Parathyroid adenoma (tissue), 2 donors: ENCODE measurements around the gene TGM5.

ENCODE experiments used
- H2AFZ ChIP-seq: fragments of 300-600 bp; sonication (generic); one replicate; pipeline ENCODE4 v1.7.0; 2017; ENCODE audit warnings: antibody characterized with exemption, mild to moderate bottlenecking
- H3K27ac ChIP-seq: fragments of 300-600 bp; sonication (generic); one replicate; pipeline ENCODE4 v1.7.0; 2017
- H3K27me3 ChIP-seq: fragments of 300-600 bp; sonication (generic); one replicate; pipeline ENCODE4 v1.7.0; 2017; ENCODE audit warnings: low read length; ENCODE audit not compliant: control insufficient read depth, insufficient read depth
- H3K36me3 ChIP-seq: fragments of 300-600 bp; sonication (generic); one replicate; pipeline ENCODE4 v1.7.0; 2017; ENCODE audit warnings: low read length; ENCODE audit not compliant: control insufficient read depth, insufficient read depth
- H3K4me1 ChIP-seq: fragments of 300-600 bp; sonication (generic); one replicate; pipeline ENCODE4 v1.7.0; 2017; ENCODE audit warnings: control low read depth
- H3K4me2 ChIP-seq: fragments of 300-600 bp; sonication (generic); one replicate; pipeline ENCODE4 v1.7.0; 2017; ENCODE audit warnings: low read length
- H3K4me3 ChIP-seq: fragments of 300-600 bp; sonication (generic); one replicate; pipeline ENCODE4 v1.7.0; 2017; ENCODE audit warnings: low read depth, low read length
- H3K79me2 ChIP-seq: fragments of 300-600 bp; sonication (generic); one replicate; pipeline ENCODE4 v1.7.0; 2017; ENCODE audit warnings: control low read depth
- H3K9ac ChIP-seq: fragments of 300-600 bp; sonication (generic); one replicate; pipeline ENCODE4 v1.7.0; 2017; ENCODE audit warnings: mild to moderate bottlenecking
- H3K9me3 ChIP-seq: fragments of 300-600 bp; sonication (generic); one replicate; pipeline ENCODE4 v1.7.0; 2017; ENCODE audit warnings: low read length; ENCODE audit not compliant: control insufficient read depth
- TF ChIP-seq, protein P1 (sequence below): fragments of 300-600 bp; sonication (generic); IDR thresholded peaks from one replicate; pipeline ENCODE4 v1.7.0; 2017; ENCODE audit warnings: antibody characterized with exemption, mild to moderate bottlenecking
- donor health status: primary hyperparathyroidism.

TGM5 gene

GRCh38 chr15:43250785-43251184 lies 15.9 kb downstream of the TGM5 start:
- TF ChIP-seq, protein P1, sequence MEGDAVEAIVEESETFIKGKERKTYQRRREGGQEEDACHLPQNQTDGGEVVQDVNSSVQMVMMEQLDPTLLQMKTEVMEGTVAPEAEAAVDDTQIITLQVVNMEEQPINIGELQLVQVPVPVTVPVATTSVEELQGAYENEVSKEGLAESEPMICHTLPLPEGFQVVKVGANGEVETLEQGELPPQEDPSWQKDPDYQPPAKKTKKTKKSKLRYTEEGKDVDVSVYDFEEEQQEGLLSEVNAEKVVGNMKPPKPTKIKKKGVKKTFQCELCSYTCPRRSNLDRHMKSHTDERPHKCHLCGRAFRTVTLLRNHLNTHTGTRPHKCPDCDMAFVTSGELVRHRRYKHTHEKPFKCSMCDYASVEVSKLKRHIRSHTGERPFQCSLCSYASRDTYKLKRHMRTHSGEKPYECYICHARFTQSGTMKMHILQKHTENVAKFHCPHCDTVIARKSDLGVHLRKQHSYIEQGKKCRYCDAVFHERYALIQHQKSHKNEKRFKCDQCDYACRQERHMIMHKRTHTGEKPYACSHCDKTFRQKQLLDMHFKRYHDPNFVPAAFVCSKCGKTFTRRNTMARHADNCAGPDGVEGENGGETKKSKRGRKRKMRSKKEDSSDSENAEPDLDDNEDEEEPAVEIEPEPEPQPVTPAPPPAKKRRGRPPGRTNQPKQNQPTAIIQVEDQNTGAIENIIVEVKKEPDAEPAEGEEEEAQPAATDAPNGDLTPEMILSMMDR, result no peak
- Histone ChIP-seq H3K4me2 (no peak overlapping the region), H3K4me3 (no peak overlapping the region), H2AFZ (no peak overlapping the region), H3K79me2 (no peaks in the 10 kb centered on the region), H3K9ac (no peak overlapping the region), H3K27me3 (no peaks in the 10 kb centered on the region), H3K36me3 (no peaks in the 10 kb centered on the region), H3K27ac (no peak overlapping the region), H3K4me1 (no peaks in the 10 kb centered on the region), H3K9me3 (no peaks in the 10 kb centered on the region)

DNA sequence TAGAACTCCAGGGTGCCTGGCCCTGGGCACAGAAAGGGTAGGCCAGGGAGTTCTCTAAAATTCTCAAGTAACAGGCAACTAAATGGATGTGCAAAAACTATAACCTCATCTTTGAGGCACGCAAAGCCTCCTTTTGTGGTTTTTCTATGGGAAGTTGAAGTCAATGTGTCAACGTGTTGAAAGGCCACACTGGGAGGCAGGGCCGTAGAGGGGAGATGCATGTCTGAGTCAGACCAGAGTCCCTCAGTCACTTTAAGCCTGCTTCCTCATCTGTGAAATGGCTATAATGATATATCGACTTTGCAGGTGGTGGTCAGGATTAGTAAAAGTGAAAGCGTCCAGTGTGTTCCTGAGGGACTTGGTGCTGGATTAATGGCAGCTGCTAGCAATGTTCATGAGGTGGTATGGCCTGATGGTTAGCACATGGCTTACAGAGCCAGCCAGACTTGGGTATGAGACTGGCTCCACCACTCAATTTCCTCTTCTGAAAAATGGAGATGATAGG lies 17.0 kb downstream of the TGM5 start:
- H3K79me2 ChIP-seq, result no peaks in the 10 kb centered on the region
- H3K27ac ChIP-seq, result no peak overlapping the region
- TF ChIP-seq, protein P1, result no peak
- H3K27me3 ChIP-seq, result no peaks in the 10 kb centered on the region
- H3K4me3 ChIP-seq, result no peak overlapping the region
- no peak overlapping the region for H3K9ac ChIP-seq
- no peaks in the 10 kb centered on the region for H3K36me3 ChIP-seq
- no peaks in the 10 kb centered on the region for H3K9me3 ChIP-seq
- no peaks in the 10 kb centered on the region for H3K4me1 ChIP-seq
- H3K4me2 ChIP-seq, result no peak overlapping the region
- H2AFZ ChIP-seq, result no peak overlapping the region

GRCh38 chr15:43249236-43249635 lies 17.5 kb downstream of the TGM5 start:
- H3K27ac ChIP-seq, result no peak overlapping the region

DNA sequence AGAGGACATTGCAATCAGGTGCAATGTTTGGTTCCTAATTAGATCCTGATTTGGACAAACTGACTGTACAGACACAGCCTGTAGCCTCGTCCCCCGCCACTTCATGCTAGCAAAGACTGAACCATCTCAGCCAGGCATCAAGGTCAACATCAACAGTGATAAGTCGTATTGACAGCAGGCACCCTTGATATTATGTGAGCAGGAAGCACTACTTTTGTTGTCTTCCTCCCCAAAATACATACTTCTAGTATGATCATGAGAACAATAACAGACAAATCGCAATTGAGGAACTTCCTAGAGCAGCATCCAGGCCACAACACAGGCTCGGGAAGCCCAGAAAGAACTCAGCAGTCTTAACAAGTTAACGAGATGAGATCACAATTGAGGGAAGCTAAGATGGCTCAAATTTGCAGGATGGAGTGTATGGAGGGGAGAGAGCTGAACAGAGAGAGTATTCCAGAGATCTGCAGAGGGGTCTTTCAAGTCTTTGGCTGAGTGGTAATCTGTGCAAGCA lies 20.4 kb downstream of the TGM5 start:
- Histone ChIP-seq H3K4me2 (no peak overlapping the region), H3K4me1 (no peaks in the 10 kb centered on the region), H3K4me3 (no peak overlapping the region), H3K79me2 (no peaks in the 10 kb centered on the region), H3K9ac (no peak overlapping the region), H3K27ac (no peak overlapping the region), H3K36me3 (no peaks in the 10 kb centered on the region), H3K27me3 (no peaks in the 10 kb centered on the region), H2AFZ (no peak overlapping the region), H3K9me3 (no peaks in the 10 kb centered on the region)
- TF ChIP-seq, protein P1, result no peak

More at GRCh38 chr15:43249236-43249635, 17.5 kb downstream of the TGM5 start:
- Histone ChIP-seq H3K4me2 (no peak overlapping the region), H3K4me1 (no peaks in the 10 kb centered on the region), H3K79me2 (no peaks in the 10 kb centered on the region), H3K4me3 (no peak overlapping the region), H3K27me3 (no peaks in the 10 kb centered on the region), H3K36me3 (no peaks in the 10 kb centered on the region), H3K9ac (no peak overlapping the region), H3K9me3 (no peaks in the 10 kb centered on the region), H2AFZ (no peak overlapping the region)
- TF ChIP-seq, protein P1, result no peak

DNA sequence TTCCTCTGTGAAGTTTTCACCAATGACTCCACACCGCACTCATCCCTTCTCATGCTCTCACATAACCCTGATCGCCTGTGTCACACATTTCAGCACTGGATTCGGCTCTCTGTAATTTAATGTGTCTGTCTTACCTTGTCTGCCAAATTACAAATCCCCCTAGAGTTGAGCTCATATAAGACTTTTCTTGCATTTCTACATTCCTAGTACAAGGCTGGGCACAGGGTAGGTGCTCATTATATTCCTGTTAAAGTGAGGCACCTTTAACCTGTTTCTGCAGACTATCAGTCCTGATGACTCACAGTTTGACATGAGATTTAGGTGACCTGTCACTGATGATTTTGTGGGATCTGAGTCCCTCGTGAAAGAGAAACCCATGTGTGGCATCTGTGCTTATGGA lies 22.6 kb downstream of the TGM5 start:
- Histone ChIP-seq H3K4me1 (no peaks in the 10 kb centered on the region), H3K27ac (no peak overlapping the region), H3K4me3 (no peak overlapping the region), H3K36me3 (no peaks in the 10 kb centered on the region), H3K79me2 (no peaks in the 10 kb centered on the region), H3K9me3 (no peaks in the 10 kb centered on the region), H2AFZ (no peak overlapping the region), H3K4me2 (no peak overlapping the region), H3K9ac (no peak overlapping the region), H3K27me3 (no peaks in the 10 kb centered on the region)
- TF ChIP-seq, protein P1, result no peak
